Liver (tissue), 9 donors: ENCODE measurements around the gene RYR2. TPM values are rescaled to one million over a fixed set of nuclear protein-coding genes. Genes with fewer than 3 reads are reported as not detected.

Experiments used
- DNase-seq: peaks from one replicate; pipeline ENCODE4 v3.0.0-alpha.2; 2017; ENCODE audit warnings: low spot score
- H3K27ac ChIP-seq, 2 donors: one replicate each; pipeline ENCODE4 v1.7.0; 2013; ENCODE audit warnings: inconsistent platforms in 2 of 2, low read length in 2 of 2, control low read depth in 1 of 2, low read depth in 1 of 2, mild to moderate bottlenecking in 1 of 2
- H3K27me3 ChIP-seq, 4 donors: one replicate each; pipeline versions ENCODE4 v1.6.1 to v1.7.0; 2013; ENCODE audit warnings: low read length in 3 of 4, inconsistent platforms in 1 of 4, mild to moderate bottlenecking in 1 of 4, moderate library complexity in 1 of 4; ENCODE audit not compliant: control insufficient read depth in 4 of 4, insufficient read depth in 4 of 4
- H3K36me3 ChIP-seq, 4 donors: one replicate each; pipeline versions ENCODE4 v1.6.1 to v1.7.0; 2013; ENCODE audit warnings: low read length in 3 of 4, mild to moderate bottlenecking in 3 of 4, low read depth in 1 of 4, moderate library complexity in 1 of 4; ENCODE audit not compliant: control insufficient read depth in 4 of 4, insufficient read depth in 3 of 4
- H3K4me1 ChIP-seq, 4 donors: one replicate each; pipeline versions ENCODE4 v1.6.1 to v1.7.0; 2013; ENCODE audit warnings: low read length in 3 of 4, mild to moderate bottlenecking in 3 of 4, moderate library complexity in 1 of 4; ENCODE audit not compliant: control insufficient read depth in 4 of 4, insufficient read depth in 4 of 4
- H3K4me3 ChIP-seq, 3 donors: one replicate each; pipeline versions ENCODE4 v1.6.1 to v1.7.0; 2013; ENCODE audit warnings: low read length in 3 of 3, control low read depth in 1 of 3, low read depth in 1 of 3, mild to moderate bottlenecking in 1 of 3
- H3K9ac ChIP-seq, 2 donors: one replicate each; pipeline ENCODE4 v1.7.0; 2013; ENCODE audit warnings: low read length in 2 of 2, mild to moderate bottlenecking in 2 of 2, moderate library complexity in 2 of 2, control low read depth in 1 of 2, low read depth in 1 of 2
- H3K9me3 ChIP-seq, 4 donors: one replicate each; pipeline versions ENCODE4 v1.6.1 to v1.7.0; 2013; ENCODE audit warnings: low read length in 3 of 4; ENCODE audit not compliant: control insufficient read depth in 4 of 4
- EGR1 ChIP-seq, 2 donors: IDR thresholded peaks; 2 replicates each; pipeline ENCODE4 v1.6.1; 2016 to 2018; ENCODE audit warnings: antibody characterized with exemption in 2 of 2, low read depth in 2 of 2
- FOXA1 ChIP-seq: IDR thresholded peaks from 2 replicates; pipeline ENCODE4 v1.6.1; 2016; ENCODE audit warnings: antibody characterized with exemption
- FOXA2 ChIP-seq: IDR thresholded peaks from 2 replicates; pipeline ENCODE4 v1.6.1; 2016; ENCODE audit warnings: antibody characterized with exemption
- GABPA ChIP-seq, 2 donors: IDR thresholded peaks in 1 of 2; conservative IDR thresholded peaks in 1 of 2; 2 replicates each; pipeline ENCODE4 v1.6.1; 2016; ENCODE audit warnings: antibody characterized with exemption in 2 of 2, mild to moderate bottlenecking in 1 of 2, moderate library complexity in 1 of 2
- JUND ChIP-seq, 2 donors: IDR thresholded peaks; 2 replicates each; pipeline ENCODE4 v1.6.1; 2016; ENCODE audit warnings: antibody characterized with exemption in 2 of 2
- NR2F2 ChIP-seq: IDR thresholded peaks from 2 replicates; pipeline ENCODE4 v1.6.1; 2016; ENCODE audit warnings: antibody characterized with exemption
- RAD21 ChIP-seq, 2 donors: IDR thresholded peaks; 2 replicates each; pipeline ENCODE4 v1.6.1; 2016; ENCODE audit warnings: antibody characterized with exemption in 2 of 2, mild to moderate bottlenecking in 2 of 2
- RXRA ChIP-seq, 2 donors: IDR thresholded peaks; 2 replicates each; pipeline ENCODE4 v1.6.1; 2017 to 2018; ENCODE audit warnings: antibody characterized with exemption in 2 of 2, mild to moderate bottlenecking in 1 of 2
- SP1 ChIP-seq: IDR thresholded peaks from 2 replicates; pipeline ENCODE4 v1.6.1; 2018; ENCODE audit warnings: antibody characterized with exemption, mild to moderate bottlenecking
- YY1 ChIP-seq: IDR thresholded peaks from 2 replicates; pipeline ENCODE4 v1.6.1; 2016; ENCODE audit warnings: antibody characterized with exemption, mild to moderate bottlenecking
- WGBS: extraction: QIAGEN DNeasy Blood & Tissue Kit; methylation state at CpG from one replicate; pipeline ENCODE4 v1.1.7; 2013; 5-methylcytosine and 5-hydroxymethylcytosine counted together
- polyA plus RNA-seq, 2 donors: library from polyadenylated mRNA; stranded (reverse) in 1 of 2; unstranded in 1 of 2; fragments of 200-250 nt in 1 of 2; fragments of >200 nt in 1 of 2; fragmentation: Nextera tagmentation in 1 of 2; extraction: Ambion mirVana in 1 of 2; gene quantifications; one replicate each; pipeline versions ENCODE4 v1.2.1 to v1.2.3, GENCODE V29; 2013 to 2015
- total RNA-seq, 2 donors: library from RNA; depleted of rRNA; stranded (reverse); fragments of >200 nt; gene quantifications; one replicate each; pipeline ENCODE4 v1.2.3, GENCODE V29; 2014
- TF ChIP-seq, protein P1 (sequence below): fragments of 150-350 bp; IDR thresholded peaks from 2 replicates; pipeline ENCODE4 v1.5.1; 2017; ENCODE audit warnings: improper control_type of control experiment, low read depth, low read length; ENCODE audit not compliant: missing input control
- TF ChIP-seq, protein P2 (sequence below): IDR thresholded peaks from 2 replicates; pipeline ENCODE4 v1.6.1; 2016; ENCODE audit warnings: antibody characterized with exemption
- TF ChIP-seq, protein P3 (sequence below): IDR thresholded peaks from 2 replicates; pipeline ENCODE4 v1.6.1; 2016; ENCODE audit warnings: antibody characterized with exemption
- TF ChIP-seq, protein P4 (sequence below): IDR thresholded peaks from 2 replicates; pipeline ENCODE4 v1.6.1; 2016; ENCODE audit warnings: antibody characterized with exemption, mild to moderate bottlenecking
- TF ChIP-seq, protein P5 (sequence below): IDR thresholded peaks from 2 replicates; pipeline ENCODE4 v1.6.1; 2016; ENCODE audit warnings: antibody characterized with exemption
- donor health status: healthy.
- donor health status: healthy.
- donor health status: healthy.
- donor health status: healthy.
- donor health status: healthy.

Gene RYR2
- total and polyA plus RNA-seq, 4 donors = 0.06 to 0.75 (median 0.31) TPM

DNA sequence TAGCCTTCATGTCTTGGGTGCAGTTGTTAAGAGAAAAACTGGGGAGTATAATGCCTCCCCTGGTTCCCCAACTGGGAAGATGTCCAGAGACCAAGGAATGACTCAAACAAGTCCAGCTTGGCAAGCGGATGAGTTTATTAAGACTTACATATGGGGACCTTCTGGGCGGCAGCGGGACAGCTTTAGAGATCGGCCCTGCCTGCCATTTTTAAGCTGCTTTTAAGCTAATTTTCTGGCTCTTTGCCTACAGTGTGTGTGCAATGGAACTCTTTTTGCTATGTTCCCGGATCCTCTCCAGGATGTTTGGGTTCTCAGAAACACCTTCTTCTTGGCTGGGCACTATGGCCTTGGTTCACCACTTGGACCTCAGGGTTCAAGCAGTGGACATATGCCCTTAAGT is 99.5 kb downstream of the RYR2 start:
- no peak for DNase-seq
- TF ChIP-seq, protein P1, sequence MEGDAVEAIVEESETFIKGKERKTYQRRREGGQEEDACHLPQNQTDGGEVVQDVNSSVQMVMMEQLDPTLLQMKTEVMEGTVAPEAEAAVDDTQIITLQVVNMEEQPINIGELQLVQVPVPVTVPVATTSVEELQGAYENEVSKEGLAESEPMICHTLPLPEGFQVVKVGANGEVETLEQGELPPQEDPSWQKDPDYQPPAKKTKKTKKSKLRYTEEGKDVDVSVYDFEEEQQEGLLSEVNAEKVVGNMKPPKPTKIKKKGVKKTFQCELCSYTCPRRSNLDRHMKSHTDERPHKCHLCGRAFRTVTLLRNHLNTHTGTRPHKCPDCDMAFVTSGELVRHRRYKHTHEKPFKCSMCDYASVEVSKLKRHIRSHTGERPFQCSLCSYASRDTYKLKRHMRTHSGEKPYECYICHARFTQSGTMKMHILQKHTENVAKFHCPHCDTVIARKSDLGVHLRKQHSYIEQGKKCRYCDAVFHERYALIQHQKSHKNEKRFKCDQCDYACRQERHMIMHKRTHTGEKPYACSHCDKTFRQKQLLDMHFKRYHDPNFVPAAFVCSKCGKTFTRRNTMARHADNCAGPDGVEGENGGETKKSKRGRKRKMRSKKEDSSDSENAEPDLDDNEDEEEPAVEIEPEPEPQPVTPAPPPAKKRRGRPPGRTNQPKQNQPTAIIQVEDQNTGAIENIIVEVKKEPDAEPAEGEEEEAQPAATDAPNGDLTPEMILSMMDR = no peak
- TF ChIP-seq GABPA (IDR thresholded peaks at IDR 0.05 in 1 of 2, conservative IDR thresholded peaks at IDR 0.05 in 1 of 2) = no peak
- TF ChIP-seq YY1 = no peak
- TF ChIP-seq FOXA1 = no peak
- TF ChIP-seq, protein P2, sequence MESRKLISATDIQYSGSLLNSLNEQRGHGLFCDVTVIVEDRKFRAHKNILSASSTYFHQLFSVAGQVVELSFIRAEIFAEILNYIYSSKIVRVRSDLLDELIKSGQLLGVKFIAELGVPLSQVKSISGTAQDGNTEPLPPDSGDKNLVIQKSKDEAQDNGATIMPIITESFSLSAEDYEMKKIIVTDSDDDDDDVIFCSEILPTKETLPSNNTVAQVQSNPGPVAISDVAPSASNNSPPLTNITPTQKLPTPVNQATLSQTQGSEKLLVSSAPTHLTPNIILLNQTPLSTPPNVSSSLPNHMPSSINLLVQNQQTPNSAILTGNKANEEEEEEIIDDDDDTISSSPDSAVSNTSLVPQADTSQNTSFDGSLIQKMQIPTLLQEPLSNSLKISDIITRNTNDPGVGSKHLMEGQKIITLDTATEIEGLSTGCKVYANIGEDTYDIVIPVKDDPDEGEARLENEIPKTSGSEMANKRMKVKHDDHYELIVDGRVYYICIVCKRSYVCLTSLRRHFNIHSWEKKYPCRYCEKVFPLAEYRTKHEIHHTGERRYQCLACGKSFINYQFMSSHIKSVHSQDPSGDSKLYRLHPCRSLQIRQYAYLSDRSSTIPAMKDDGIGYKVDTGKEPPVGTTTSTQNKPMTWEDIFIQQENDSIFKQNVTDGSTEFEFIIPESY = no peak
- no peak for TF ChIP-seq SP1
- TF ChIP-seq, protein P3, sequence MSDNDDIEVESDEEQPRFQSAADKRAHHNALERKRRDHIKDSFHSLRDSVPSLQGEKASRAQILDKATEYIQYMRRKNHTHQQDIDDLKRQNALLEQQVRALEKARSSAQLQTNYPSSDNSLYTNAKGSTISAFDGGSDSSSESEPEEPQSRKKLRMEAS = no peak
- no peak for TF ChIP-seq JUND (IDR thresholded peaks at IDR 0.05)
- TF ChIP-seq, protein P4, sequence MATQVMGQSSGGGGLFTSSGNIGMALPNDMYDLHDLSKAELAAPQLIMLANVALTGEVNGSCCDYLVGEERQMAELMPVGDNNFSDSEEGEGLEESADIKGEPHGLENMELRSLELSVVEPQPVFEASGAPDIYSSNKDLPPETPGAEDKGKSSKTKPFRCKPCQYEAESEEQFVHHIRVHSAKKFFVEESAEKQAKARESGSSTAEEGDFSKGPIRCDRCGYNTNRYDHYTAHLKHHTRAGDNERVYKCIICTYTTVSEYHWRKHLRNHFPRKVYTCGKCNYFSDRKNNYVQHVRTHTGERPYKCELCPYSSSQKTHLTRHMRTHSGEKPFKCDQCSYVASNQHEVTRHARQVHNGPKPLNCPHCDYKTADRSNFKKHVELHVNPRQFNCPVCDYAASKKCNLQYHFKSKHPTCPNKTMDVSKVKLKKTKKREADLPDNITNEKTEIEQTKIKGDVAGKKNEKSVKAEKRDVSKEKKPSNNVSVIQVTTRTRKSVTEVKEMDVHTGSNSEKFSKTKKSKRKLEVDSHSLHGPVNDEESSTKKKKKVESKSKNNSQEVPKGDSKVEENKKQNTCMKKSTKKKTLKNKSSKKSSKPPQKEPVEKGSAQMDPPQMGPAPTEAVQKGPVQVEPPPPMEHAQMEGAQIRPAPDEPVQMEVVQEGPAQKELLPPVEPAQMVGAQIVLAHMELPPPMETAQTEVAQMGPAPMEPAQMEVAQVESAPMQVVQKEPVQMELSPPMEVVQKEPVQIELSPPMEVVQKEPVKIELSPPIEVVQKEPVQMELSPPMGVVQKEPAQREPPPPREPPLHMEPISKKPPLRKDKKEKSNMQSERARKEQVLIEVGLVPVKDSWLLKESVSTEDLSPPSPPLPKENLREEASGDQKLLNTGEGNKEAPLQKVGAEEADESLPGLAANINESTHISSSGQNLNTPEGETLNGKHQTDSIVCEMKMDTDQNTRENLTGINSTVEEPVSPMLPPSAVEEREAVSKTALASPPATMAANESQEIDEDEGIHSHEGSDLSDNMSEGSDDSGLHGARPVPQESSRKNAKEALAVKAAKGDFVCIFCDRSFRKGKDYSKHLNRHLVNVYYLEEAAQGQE = no peak
- TF ChIP-seq FOXA2 = no peak
- no peak for TF ChIP-seq RAD21 (IDR thresholded peaks at IDR 0.05)
- no peak overlapping the region for H3K27ac ChIP-seq

DNA sequence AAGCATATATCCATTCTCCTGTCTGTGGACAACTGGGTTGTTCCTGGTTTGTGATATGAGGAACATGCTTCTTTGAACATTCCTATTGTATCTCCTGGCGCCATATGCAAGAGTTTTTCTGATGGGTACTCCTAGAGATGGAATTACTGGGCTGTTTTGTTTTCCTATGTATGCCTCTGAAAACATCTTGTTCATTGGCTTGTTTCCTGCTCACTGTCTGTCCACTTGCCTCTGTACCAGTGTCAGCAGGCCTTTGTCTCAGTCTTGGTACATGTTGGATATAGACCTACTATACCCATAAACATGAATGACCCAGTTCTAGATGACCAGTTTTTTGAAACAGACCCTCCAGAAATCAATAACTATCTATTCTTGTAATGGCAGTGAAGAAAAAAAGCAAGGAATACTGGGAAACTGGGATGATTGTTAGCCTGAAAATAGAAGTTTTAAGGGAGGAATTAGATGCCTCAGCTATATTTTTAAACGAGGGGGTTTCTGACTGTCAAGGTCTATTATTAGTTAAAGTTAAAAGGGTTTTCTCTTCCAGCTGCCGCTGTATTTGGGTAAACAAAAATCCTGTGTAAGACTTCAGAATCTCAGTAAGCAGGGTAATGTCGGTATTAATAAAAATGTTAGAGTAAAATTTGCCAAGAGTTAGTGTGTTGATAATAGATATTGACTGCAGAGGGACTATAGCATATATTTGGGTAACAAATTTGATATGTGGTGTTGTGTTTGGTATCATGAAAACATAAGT is 103.6 kb downstream of the RYR2 start:
- Histone ChIP-seq H3K27ac (no peak overlapping the region), H3K4me1 (no peaks in the 10 kb centered on the region), H3K9me3 (no peaks in the 10 kb centered on the region), H3K4me3 (no peak overlapping the region), H3K36me3 (no peaks in the 10 kb centered on the region), H3K9ac (no peak overlapping the region), H3K27me3 (peaks cover 0 to 3% (median 3%) of the 10 kb centered on the region in 4 donors)
- 63% methylated on average over 4 of the region's 4 CpGs for WGBS
- no peak for DNase-seq
- TF ChIP-seq, protein P4 = no peak
- TF ChIP-seq SP1 (no peak), YY1 (no peak), JUND (IDR thresholded peaks at IDR 0.05) (no peak), RAD21 (IDR thresholded peaks at IDR 0.05) (no peak), FOXA1 (no peak), EGR1 (IDR thresholded peaks at IDR 0.05; ENCODE audit: low read depth in 2 of 2) (no peak), GABPA (IDR thresholded peaks at IDR 0.05 in 1 of 2, conservative IDR thresholded peaks at IDR 0.05 in 1 of 2) (no peak), RXRA (IDR thresholded peaks at IDR 0.05) (no peak), NR2F2 (no peak)
- TF ChIP-seq, protein P1 = no peak
- TF ChIP-seq, protein P5, sequence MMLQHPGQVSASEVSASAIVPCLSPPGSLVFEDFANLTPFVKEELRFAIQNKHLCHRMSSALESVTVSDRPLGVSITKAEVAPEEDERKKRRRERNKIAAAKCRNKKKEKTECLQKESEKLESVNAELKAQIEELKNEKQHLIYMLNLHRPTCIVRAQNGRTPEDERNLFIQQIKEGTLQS = no peak
- TF ChIP-seq, protein P3 = no peak

More for the DNA sequence above, 99.5 kb downstream of the RYR2 start:
- 68% methylated on average over 5 of the region's 5 CpGs for WGBS
- Histone ChIP-seq H3K9ac (no peak overlapping the region), H3K9me3 (no peaks in the 10 kb centered on the region), H3K36me3 (no peaks in the 10 kb centered on the region), H3K4me3 (no peak overlapping the region), H3K4me1 (no peaks in the 10 kb centered on the region), H3K27me3 (peaks cover 0 to 3% (median 1%) of the 10 kb centered on the region in 4 donors)
